ENCODE data around the gene ALDH7A1.
"Not testable (repeated sequence)": the region's sequence is repeated elsewhere in the genome, so short reads cannot be mapped to it uniquely, and the experiment has no call there.

The ALDH7A1 gene

DNA sequence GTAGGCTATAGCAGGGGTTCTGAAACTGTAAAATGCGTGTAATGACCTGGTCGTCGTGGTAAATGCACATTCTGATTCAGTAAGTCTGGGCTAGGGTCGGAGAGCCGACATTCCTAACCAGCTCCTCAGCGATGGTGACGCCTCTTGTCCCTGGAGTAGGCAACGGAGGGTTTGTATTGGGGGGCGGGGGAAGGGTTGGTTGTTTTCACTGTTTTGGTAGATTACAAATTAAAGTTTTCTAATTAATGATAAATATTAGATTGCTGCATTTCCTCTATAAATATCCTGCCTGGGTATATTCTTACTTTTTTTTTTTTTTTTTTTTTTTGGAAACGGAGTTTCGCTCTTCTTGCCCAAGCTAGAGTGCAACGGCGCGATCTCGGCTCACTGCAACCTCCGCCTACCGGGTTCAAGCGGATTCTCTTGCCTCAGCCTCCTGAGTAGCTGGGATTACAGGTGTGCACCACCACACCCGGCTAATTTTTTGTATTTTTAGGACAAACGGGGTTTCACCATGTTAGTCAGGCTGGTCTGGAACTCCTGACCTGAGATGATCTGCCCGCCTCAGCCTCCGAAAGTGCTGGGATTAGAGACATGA, 566 bp upstream of the ALDH7A1 start:
- DNase-seq (ENCODE audit: low read depth), result no peak

- DNase-seq (ENCODE audit: low read depth), result no peak
Measured at GRCh38 chr5:126591549-126591948, 3.5 kb downstream of the ALDH7A1 start.

DNA sequence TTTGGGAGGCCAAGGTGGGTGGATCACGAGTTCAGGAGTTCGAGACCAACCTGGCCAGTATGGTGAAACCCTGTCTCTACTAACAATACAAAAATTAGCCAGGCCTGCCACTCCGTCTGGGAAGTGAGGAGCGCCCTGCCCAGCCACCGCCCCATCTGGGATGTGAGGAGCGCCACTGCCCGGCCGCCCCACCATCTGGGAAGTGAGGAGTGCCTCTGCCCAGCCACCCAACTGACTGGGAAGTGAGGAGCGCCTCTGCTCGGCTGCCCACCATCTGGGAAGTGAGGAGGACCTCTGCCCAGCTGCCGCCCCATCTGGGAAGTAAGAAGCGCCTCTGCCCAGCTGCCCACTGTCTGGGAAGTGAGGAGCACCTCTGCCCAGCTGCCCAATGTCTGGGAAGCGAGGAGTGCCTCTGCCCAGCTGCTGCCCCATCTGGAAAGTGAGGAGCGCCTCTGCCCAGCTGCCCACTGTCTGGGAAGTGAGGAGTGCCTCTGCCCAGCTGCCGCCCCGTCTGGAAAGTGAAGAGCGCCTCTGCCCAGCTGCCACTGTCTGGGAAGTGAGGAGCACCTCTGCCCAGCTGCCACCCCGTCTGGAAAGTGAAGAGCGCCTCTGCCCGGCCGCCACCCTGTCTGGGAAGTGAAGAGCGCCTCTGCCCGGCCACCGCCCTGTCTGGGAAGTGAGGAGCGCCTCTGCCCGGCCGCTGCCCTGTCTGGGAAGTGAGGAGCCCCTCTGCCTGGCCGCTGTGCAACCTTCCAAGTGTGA, 5.3 kb downstream of the ALDH7A1 start:
- no peak for DNase-seq (ENCODE audit: low read depth)

DNA sequence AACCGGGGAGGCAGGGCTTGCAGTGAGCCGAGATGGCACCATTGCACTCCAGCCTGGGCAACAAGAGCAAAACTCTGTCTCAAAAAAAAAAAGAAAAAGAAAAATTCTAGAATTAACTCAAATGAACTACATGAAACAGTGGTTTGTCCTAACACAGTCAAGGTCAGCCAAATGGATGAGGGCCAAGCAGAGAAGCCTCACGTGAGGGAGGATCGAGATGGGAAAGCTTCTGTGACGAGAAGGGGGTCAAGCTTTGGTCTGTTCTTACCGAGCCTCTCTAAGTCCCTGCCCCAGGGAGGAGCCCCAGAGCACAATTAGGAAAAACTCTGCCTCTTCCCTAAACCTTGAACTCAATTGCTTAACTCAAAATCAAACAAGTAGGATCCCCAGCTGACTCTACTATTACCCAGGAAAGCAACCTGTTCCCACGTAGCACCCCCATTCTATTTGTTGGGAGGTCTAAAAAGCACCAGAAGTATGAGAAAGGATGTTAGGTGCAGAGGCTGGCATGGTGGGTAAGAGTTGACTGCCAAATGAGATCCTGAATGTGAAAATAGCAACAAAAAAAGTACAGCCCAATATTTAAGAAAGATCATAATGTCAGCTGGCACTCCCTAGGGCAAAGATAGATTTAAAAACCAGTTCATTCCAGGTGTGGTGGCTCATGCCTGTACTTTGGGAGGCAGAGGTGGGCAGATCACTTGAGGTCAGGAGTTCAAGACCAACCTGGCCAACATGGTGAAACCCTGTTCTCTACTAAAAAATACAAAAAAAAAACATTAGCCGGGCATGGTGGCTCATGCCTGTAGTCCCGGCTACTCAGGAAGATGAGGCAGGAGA, 7.2 kb downstream of the ALDH7A1 start:
- no peak for DNase-seq (ENCODE audit: low read depth)

DNA sequence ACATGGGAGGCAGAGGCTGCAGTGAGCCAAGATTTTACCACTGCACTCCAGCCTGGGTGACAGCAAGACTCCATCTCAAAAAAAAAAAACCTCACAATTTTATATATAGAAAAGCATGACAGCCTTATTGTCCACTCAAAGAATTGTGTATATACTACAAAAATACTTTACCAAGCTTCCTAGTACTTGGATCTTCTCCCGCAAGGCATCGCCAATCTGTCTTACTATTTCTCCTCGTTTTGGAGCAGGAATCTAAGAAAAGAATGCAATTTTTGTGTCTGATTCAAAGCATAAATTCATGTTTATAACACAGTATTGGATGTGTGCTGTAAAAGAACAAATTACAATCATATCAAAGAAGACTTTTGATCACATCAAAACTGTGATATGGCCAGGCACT, 11.3 kb downstream of the ALDH7A1 start:
- no peak for DNase-seq (ENCODE audit: low read depth)

GRCh38 chr5:126579716-126580115, 15.3 kb downstream of the ALDH7A1 start:
- DNase-seq (ENCODE audit: low read depth), result no peak

DNA sequence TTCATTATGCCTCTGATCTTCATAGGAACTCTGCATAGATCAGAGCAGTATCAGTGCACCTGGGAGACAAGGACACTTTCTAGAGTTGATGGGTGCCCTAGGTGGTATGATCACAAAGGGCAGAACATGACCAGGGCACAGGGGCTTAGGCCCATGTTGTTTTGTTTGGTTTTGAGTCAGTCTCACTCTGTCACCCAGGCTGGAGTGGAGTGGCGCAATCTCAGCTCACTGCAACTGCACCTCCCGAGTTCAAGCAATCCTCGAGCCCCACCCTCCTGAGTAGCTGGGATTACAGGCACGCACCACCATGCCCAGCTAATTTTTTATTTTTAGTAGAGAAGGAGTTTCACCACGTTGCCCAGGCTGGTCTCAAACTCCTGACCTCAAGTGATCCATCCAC, 17.6 kb downstream of the ALDH7A1 start:
- no peak for DNase-seq (ENCODE audit: low read depth)

DNA sequence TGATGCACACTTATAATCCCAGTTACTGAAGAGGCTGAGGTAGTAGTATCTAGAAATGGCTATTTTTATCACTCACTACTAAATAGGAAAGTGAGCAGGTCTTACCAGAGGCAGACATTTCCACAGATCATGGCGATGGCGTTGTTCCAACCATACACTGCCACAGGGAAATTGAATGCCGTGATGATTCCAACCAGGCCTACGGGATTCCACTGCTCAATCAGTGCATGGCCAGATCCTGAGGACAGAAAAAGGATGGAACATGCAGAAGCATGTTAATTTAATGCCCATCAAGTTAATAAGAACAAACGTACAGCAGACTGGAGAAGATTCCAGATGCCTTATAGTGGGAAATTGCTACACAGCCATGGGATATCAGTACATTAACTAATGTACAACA, 18.0 kb downstream of the ALDH7A1 start:
- DNase-seq (ENCODE audit: low read depth), result no peak

DNA sequence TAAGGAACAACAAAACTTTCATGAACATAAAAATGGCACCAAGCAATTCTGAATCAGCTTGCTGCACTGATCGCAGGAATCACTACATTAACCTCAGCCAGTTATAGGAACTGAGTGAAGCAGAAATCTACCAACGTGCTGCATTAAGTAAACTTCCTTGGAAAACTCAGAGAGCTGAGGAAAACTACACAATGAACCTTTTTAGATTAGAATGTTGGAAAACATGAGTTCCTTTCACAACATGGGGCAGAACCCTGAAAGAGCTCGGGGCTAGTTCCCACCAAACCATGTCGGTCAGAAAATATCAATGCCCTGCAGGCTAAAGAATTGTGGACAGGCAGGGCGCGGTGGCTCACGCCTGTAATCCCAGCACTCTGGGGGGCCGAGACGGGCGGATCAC, 19.4 kb downstream of the ALDH7A1 start:
- no peak for DNase-seq (ENCODE audit: low read depth)

GRCh38 chr5:126568206-126568755, 26.7 kb downstream of the ALDH7A1 start:
- DNase-seq (ENCODE audit: low read depth), result no peak

GRCh38 chr5:126562823-126563222, 32.2 kb downstream of the ALDH7A1 start:
- DNase-seq (ENCODE audit: low read depth), result no peak

- no peak for DNase-seq (ENCODE audit: low read depth)
Measured at GRCh38 chr5:126561908-126562307, 33.1 kb downstream of the ALDH7A1 start.

DNA sequence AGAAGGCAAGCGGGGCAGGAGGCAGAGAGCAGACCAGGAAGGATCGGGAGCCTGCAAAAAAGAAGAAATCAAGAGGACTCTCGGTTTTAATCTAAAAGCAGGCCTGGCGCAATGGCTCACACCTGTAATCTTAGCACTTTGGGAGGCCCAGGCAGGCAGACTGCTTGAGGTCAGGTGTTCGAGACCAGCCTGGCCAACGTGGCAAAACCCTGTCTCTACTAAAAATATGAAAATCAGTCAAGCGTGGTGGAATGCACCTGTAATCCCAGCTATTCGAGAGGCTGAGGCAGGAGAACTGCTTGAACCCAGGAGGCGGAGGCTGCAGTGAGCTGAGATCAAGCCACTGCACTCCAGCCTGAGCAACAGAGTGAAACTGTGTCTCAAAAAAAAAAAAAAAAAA, 39.9 kb downstream of the ALDH7A1 start:
- not testable (repeated sequence) for DNase-seq (ENCODE audit: low read depth)

DNA sequence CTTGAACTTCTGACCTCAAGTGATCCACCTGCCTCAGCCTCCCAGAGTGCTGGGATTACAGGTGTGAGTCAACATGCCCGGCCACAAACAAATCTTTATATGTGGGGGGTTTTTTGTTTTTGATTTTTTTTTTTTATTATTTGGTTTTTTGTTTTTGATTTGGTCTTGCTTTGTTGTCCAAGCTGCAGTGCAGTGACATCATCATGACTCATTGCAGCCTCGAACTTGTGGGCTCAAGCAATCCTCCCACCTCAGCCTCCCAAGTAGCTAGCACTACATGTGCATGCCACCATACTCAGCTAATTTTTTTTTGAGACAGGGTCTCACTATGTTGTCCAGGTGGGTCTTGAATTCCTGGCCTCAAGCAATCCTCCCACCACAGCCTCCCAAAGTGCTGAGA, 42.4 kb downstream of the ALDH7A1 start:
- DNase-seq (ENCODE audit: low read depth), result no peak

DNA sequence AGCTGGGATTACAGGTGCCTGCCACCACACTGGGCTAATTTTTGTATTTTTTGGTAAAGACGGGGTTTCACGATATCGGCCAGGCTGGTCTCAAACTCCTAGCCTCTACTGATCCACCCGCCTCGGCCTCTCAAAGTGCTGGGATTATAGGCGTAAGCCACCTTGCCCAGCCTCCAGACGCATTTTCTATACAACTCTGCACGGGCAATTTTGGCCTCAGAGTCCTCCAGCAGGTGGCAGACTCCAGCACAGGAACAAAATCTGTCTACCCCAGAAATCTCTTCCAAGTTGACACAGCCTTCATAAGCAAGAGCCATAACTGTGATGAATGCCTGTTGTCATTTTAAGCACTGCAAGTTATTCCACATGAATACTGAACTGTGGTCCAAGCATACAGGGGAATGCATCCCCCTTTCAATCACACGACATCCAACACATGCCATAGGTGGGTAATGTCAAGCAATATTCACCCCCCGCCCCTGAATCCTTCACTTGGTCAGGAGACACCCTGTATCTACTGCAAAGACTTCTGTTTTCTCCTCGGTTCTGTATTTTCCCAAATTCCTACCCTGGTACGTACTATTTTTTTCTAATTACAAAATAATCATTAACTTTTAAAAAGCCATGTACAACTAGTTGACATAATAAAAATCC, 50.8 kb downstream of the ALDH7A1 start:
- no peak for DNase-seq (ENCODE audit: low read depth)

- DNase-seq (ENCODE audit: low read depth), result no peak
Measured at GRCh38 chr5:126543660-126544059, 51.4 kb downstream of the ALDH7A1 start.

GRCh38 chr5:126543009-126543408, 52.0 kb downstream of the ALDH7A1 start:
- no peak for DNase-seq (ENCODE audit: low read depth)

GRCh38 chr5:126542441-126542840, 52.6 kb downstream of the ALDH7A1 start:
- DNase-seq (ENCODE audit: low read depth), result no peak

GRCh38 chr5:126540631-126541030, 54.4 kb downstream of the ALDH7A1 start:
- DNase-seq (ENCODE audit: low read depth), result no peak

DNA sequence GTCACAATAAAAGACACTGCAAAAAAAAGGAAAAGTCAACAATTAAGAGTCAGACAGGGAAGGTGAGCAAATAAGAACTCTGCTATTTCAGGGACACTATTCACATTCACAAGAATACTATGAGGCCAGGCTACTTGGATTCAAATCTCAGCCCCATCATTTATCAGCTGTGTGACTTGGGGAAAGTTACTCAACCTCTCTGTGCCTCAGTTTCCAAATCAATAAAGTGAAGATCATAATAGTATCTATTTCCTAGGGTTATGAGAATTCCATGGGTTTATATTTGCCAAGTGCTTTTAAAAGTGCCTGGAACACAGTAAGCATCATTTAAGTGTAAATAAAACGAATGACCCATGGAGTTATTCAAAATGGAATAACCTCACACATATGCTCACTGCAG, 56.4 kb downstream of the ALDH7A1 start:
- no peak for DNase-seq (ENCODE audit: low read depth)

GRCh38 chr5:126536874-126537273, 58.1 kb downstream of the ALDH7A1 start:
- DNase-seq (ENCODE audit: low read depth), result no peak

- no peak for DNase-seq (ENCODE audit: low read depth)
Measured at GRCh38 chr5:126535856-126536545, 59.0 kb downstream of the ALDH7A1 start.
